Endothelial cell of umbilical vein (primary cell): ENCODE data around the gene ZDHHC18. TPM values are rescaled to one million over a fixed set of nuclear protein-coding genes. Genes with fewer than 3 reads are reported as not detected.
A peak's percentile ranks its signal among the peaks of the same experiment; 100 is the strongest.

Source experiments
- BruUV-seq: library from RNA; stranded (reverse); fragments of 400-500 nt; replicated peaks from 2 replicates; lab custom pipeline; 2021; lab: Mats Ljungman, UMichigan
- CTCF ChIA-PET: fragments of 300-600, 350-600 bp; sonication (Branson Sonifier 250); formaldehyde crosslinking; loops from one replicate; lab custom pipeline; 2021; ENCODE audit warnings: antibody characterized with exemption, inconsistent platforms; lab: Charles Lee
- POLR2A ChIA-PET: fragments of 300-600, 350-600 bp; sonication (Branson Sonifier 250); formaldehyde crosslinking; loops from one replicate; lab custom pipeline; 2021; ENCODE audit warnings: antibody characterized with exemption, inconsistent platforms; lab: Charles Lee
- DNase-seq: peaks from one replicate; pipeline ENCODE4 v3.0.0-alpha.2; 2011; ENCODE audit warnings: low read depth, low spot score
- FAIRE-seq: peaks from 2 replicates; lab custom pipeline; 2011; peaks lifted over from hg19 to GRCh38; lab: Jason Lieb, UNC
- H2AFZ ChIP-seq: 2 replicates; pipeline ENCODE4 v1.6.0; 2012; ENCODE audit warnings: low read depth, low read length, control low read depth, inconsistent platforms
- H3K27ac ChIP-seq: 2 replicates; pipeline ENCODE4 v1.5.1; 2011; ENCODE audit warnings: low read depth, mild to moderate bottlenecking, control low read depth, low read length, moderate library complexity; ENCODE audit not compliant: insufficient read depth
- H3K27me3 ChIP-seq, 2 experiments: 2 replicates each; pipeline versions ENCODE4 v1.6.0 to v1.6.1; 2011; ENCODE audit warnings: low read length in 2 of 2, mixed read lengths in 1 of 2; ENCODE audit not compliant: control insufficient read depth in 2 of 2, insufficient read depth in 2 of 2
- H3K36me3 ChIP-seq, 2 experiments: 2 replicates in 1 of 2; 3 replicates in 1 of 2; pipeline ENCODE4 v1.5.1; 2011; ENCODE audit warnings: low read length in 2 of 2, mild to moderate bottlenecking in 1 of 2, moderate library complexity in 1 of 2; ENCODE audit not compliant: control insufficient read depth in 2 of 2, insufficient read depth in 2 of 2; ENCODE audit errors: extremely low read depth in 1 of 2
- H3K4me1 ChIP-seq: 3 replicates; pipeline ENCODE4 v1.5.1; 2011; ENCODE audit warnings: mild to moderate bottlenecking, low read length; ENCODE audit not compliant: control insufficient read depth, insufficient read depth; ENCODE audit errors: extremely low read depth
- H3K4me2 ChIP-seq: 2 replicates; pipeline ENCODE4 v1.6.1; 2011; ENCODE audit warnings: low read length, control low read depth, mixed read lengths; ENCODE audit not compliant: insufficient read depth
- H3K4me3 ChIP-seq, 3 experiments: fragments of 200-600 bp in 1 of 3; sonication (generic), shearing (Covaris generic) in 1 of 3; replicated peaks in 1 of 3; 2 replicates each; pipeline ENCODE4 v1.5.1; 2011 to 2016; ENCODE audit warnings: control low read depth in 3 of 3, low read length in 3 of 3, mild to moderate bottlenecking in 2 of 3, inconsistent platforms in 1 of 3, low read depth in 1 of 3, moderate library complexity in 1 of 3; ENCODE audit not compliant: insufficient read depth in 1 of 3
- H3K79me2 ChIP-seq: 2 replicates; pipeline ENCODE4 v1.6.0; 2012; ENCODE audit warnings: low read length, inconsistent platforms; ENCODE audit not compliant: control insufficient read depth, insufficient read depth
- H3K9ac ChIP-seq: replicated peaks from 2 replicates; pipeline ENCODE3; 2011; ENCODE audit warnings: low read length, control low read depth; ENCODE audit not compliant: insufficient read depth; ENCODE audit errors: extremely low read depth
- H3K9me1 ChIP-seq: replicated peaks from 3 replicates; pipeline ENCODE4 v1.6.0; 2011; ENCODE audit warnings: mild to moderate bottlenecking, low read length; ENCODE audit not compliant: control insufficient read depth, insufficient read depth; ENCODE audit errors: extremely low read depth
- H3K9me3 ChIP-seq: replicated peaks from 2 replicates; pipeline ENCODE4 v1.5.1; 2012; ENCODE audit warnings: low read length, inconsistent platforms; ENCODE audit not compliant: control insufficient read depth, insufficient read depth
- H4K20me1 ChIP-seq: replicated peaks from 2 replicates; pipeline ENCODE3; 2011; ENCODE audit warnings: mild to moderate bottlenecking, low read length; ENCODE audit not compliant: control insufficient read depth, insufficient read depth; ENCODE audit errors: extremely low read depth
- EZH2 ChIP-seq: IDR thresholded peaks from 2 replicates; pipeline ENCODE4 v1.6.1; 2012; ENCODE audit warnings: borderline replicate concordance, low read depth, mild to moderate bottlenecking, moderate library complexity, low read length, inconsistent platforms; ENCODE audit not compliant: severe bottlenecking
- FOS ChIP-seq: IDR thresholded peaks from 2 replicates; pipeline ENCODE4 v1.6.1; 2011; ENCODE audit warnings: mild to moderate bottlenecking, low read length, moderate library complexity, borderline replicate concordance; ENCODE audit not compliant: insufficient read depth
- GATA2 ChIP-seq: IDR thresholded peaks from 2 replicates; pipeline ENCODE4 v1.7.0; 2011; ENCODE audit warnings: low read depth, mild to moderate bottlenecking, moderate library complexity, mixed read lengths, low read length; ENCODE audit not compliant: insufficient read length, insufficient read depth
- JUN ChIP-seq: IDR thresholded peaks from 2 replicates; pipeline ENCODE4 v1.6.1; 2011; ENCODE audit warnings: borderline replicate concordance, low read depth; ENCODE audit not compliant: insufficient read length, insufficient read depth
- MYC ChIP-seq: IDR thresholded peaks from one replicate; pipeline ENCODE4 v1.6.1; 2011; ENCODE audit warnings: mild to moderate bottlenecking, low read depth, low read length
- POLR2A ChIP-seq: IDR thresholded peaks from 2 replicates; pipeline ENCODE4 v1.6.1; 2012; ENCODE audit warnings: low read depth, mild to moderate bottlenecking, control low read depth, low read length
- POLR2AphosphoS5 ChIP-seq: IDR thresholded peaks from 2 replicates; pipeline ENCODE4 v1.6.1; 2012; ENCODE audit warnings: low read depth, mild to moderate bottlenecking, control low read depth, low read length, moderate library complexity; ENCODE audit not compliant: insufficient read depth
- dilution Hi-C: fragments of 300-500 bp; cut with MboI; formaldehyde crosslinking; loops from one replicate; pipeline ENCODE4 v1.15.0; 2019; ENCODE audit warnings: low sequenced_read_pairs; ENCODE audit not compliant: extremely low pct_ligation_motif_present
- intact Hi-C: fragments of 100-400 bp; cut with micrococcal nuclease; formaldehyde crosslinking; loops from one replicate; pipeline ENCODE4 v1.10.0; 2022
- polyA plus RNA-seq, 4 experiments: library from polyadenylated mRNA; depleted of rRNA in 3 of 4; stranded (reverse) in 3 of 4; unstranded in 1 of 4; fragments of >200 nt; gene quantifications; 2 replicates each; pipeline versions ENCODE4 v1.2.1 to v1.2.3, GENCODE V29; 2011 to 2012; ENCODE audit warnings: missing spikeins in 1 of 4
- total RNA-seq: library from RNA; stranded (reverse); gene quantifications from 2 replicates; pipeline ENCODE4 v1.2.3, GENCODE V29; 2021
- TF ChIP-seq, protein P1 (sequence below): IDR thresholded peaks from 2 replicates; pipeline ENCODE4 v1.6.1; 2011; ENCODE audit not compliant: insufficient read depth, insufficient read length
- TF ChIP-seq, protein P2 (sequence below), 2 donors: IDR thresholded peaks; 1 replicate in 1 of 2; 2 replicates in 1 of 2; pipeline ENCODE4 v1.5.1; 2011; ENCODE audit warnings: low read length in 2 of 2, mild to moderate bottlenecking in 2 of 2, moderate library complexity in 2 of 2, control low read depth in 1 of 2, inconsistent platforms in 1 of 2, low read depth in 1 of 2; ENCODE audit not compliant: insufficient read depth in 1 of 2; ENCODE audit errors: extremely low read depth in 1 of 2

Gene ZDHHC18
- total and polyA plus RNA-seq, 2 donors (not counting 3 experiments of a cell fraction or from before 2014, with no cell fraction given): 25.2 to 48.2 TPM

DNA sequence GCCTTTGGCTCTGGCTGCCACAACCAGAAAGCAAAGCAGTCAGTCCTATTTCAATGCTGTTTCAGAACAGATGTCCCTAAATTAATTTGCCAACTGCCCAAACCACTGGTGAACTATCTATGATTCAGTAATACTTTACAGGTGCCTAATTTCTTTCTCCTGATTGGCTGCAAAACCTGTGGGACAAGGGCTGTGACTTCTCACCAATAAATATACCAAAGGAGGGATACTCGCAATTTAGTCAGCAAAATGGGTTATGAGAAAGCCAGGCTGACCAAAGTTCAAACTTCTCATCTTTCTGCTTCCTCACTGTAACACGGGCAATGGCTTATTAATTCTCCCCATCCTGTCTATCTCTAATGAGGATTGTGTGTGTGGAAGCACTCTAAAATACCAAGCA lies 50.8 kb downstream of the ZDHHC18 start:
- dilution Hi-C loops: no loop called here

More for the DNA sequence above, 50.8 kb downstream of the ZDHHC18 start:
- FAIRE-seq (no peak), DNase-seq (no peak)
- H3K4me2 ChIP-seq: no peak overlapping the region
- no peak overlapping the region for H3K4me3 ChIP-seq
- ChIA-PET CTCF (interaction anchor here (1.2 to 4.5 kb wide), 9 partner anchors 10 to 377 kb away, joined by 3 to 45 read pairs (median 17); partner anchors contain the start of gene ZDHHC18), POLR2A (no interaction called here)
- no peak overlapping the region for H2AFZ ChIP-seq
- H3K27ac ChIP-seq: no peak overlapping the region
- H3K9ac ChIP-seq: no peak overlapping the region
- no peaks in the 10 kb centered on the region for H3K4me1 ChIP-seq
- peaks cover 6 to 24% of the 10 kb centered on the region in 2 experiments for H3K36me3 ChIP-seq
- no peaks in the 10 kb centered on the region for H4K20me1 ChIP-seq
- TF ChIP-seq EZH2: no peak
- TF ChIP-seq GATA2: no peak
- no peak for TF ChIP-seq POLR2AphosphoS5
- no peak for TF ChIP-seq MYC
- TF ChIP-seq POLR2A: no peak
- TF ChIP-seq, protein P1, sequence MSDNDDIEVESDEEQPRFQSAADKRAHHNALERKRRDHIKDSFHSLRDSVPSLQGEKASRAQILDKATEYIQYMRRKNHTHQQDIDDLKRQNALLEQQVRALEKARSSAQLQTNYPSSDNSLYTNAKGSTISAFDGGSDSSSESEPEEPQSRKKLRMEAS: no peak
- TF ChIP-seq, protein P2, sequence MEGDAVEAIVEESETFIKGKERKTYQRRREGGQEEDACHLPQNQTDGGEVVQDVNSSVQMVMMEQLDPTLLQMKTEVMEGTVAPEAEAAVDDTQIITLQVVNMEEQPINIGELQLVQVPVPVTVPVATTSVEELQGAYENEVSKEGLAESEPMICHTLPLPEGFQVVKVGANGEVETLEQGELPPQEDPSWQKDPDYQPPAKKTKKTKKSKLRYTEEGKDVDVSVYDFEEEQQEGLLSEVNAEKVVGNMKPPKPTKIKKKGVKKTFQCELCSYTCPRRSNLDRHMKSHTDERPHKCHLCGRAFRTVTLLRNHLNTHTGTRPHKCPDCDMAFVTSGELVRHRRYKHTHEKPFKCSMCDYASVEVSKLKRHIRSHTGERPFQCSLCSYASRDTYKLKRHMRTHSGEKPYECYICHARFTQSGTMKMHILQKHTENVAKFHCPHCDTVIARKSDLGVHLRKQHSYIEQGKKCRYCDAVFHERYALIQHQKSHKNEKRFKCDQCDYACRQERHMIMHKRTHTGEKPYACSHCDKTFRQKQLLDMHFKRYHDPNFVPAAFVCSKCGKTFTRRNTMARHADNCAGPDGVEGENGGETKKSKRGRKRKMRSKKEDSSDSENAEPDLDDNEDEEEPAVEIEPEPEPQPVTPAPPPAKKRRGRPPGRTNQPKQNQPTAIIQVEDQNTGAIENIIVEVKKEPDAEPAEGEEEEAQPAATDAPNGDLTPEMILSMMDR (IDR thresholded peaks at IDR 0.05; ENCODE audit: extremely low read depth in 1 of 2, insufficient read depth in 1 of 2, low read depth in 1 of 2, low read length in 2 of 2): no peak
- TF ChIP-seq FOS: no peak
- TF ChIP-seq JUN: no peak
- no peaks in the 10 kb centered on the region for H3K9me3 ChIP-seq
- intact Hi-C loops: no loop called here
- no peaks in the 10 kb centered on the region for H3K27me3 ChIP-seq
- no peaks in the 10 kb centered on the region for H3K79me2 ChIP-seq
- no peaks in the 10 kb centered on the region for H3K9me1 ChIP-seq
- BruUV-seq: TSS peak; percentile 7
